NT2/D1 (cell line): ENCODE measurements around the gene HAUS7.
A peak's percentile ranks its signal among the peaks of the same experiment; 100 is the strongest.

Source experiments
- DNase-seq: peaks from one replicate; pipeline ENCODE4 v3.0.0-alpha.2; 2011; ENCODE audit warnings: low read depth, low spot score
- H3K27me3 ChIP-seq: 2 replicates; pipeline ENCODE4 v1.6.0; 2011; ENCODE audit warnings: mild to moderate bottlenecking; ENCODE audit not compliant: insufficient read length, insufficient read depth
- H3K36me3 ChIP-seq: 2 replicates; pipeline ENCODE4 v1.6.1; 2011; ENCODE audit warnings: mild to moderate bottlenecking, low read length, mixed read lengths; ENCODE audit not compliant: insufficient read depth, insufficient read length
- H3K4me1 ChIP-seq: 2 replicates; pipeline ENCODE4 v1.5.1; 2011; ENCODE audit not compliant: insufficient read depth, insufficient read length
- H3K4me3 ChIP-seq: 2 replicates; pipeline ENCODE4 v1.5.1; 2011; ENCODE audit warnings: low read depth; ENCODE audit not compliant: insufficient read length
- H3K9ac ChIP-seq: 2 replicates; pipeline ENCODE4 v1.6.0; 2011; ENCODE audit warnings: low read depth; ENCODE audit not compliant: insufficient read length
- H3K9me3 ChIP-seq: 2 replicates; pipeline ENCODE4 v1.5.1; 2011; ENCODE audit warnings: mild to moderate bottlenecking, low read length; ENCODE audit not compliant: insufficient read depth
- SUZ12 ChIP-seq: IDR thresholded peaks from 2 replicates; pipeline ENCODE4 v1.6.1; 2011; ENCODE audit not compliant: insufficient read length, insufficient read depth; ENCODE audit errors: extremely low read depth
- YY1 ChIP-seq: IDR thresholded peaks from 2 replicates; pipeline ENCODE4 v1.6.1; 2011; ENCODE audit not compliant: insufficient read length, insufficient read depth
- ZNF274 ChIP-seq: IDR thresholded peaks from 2 replicates; pipeline ENCODE4 v1.6.1; 2011; ENCODE audit warnings: mild to moderate bottlenecking, low read depth, low read length

Gene HAUS7

GRCh38 chrX:153470411-153471363 is at the start of gene HAUS7:
Gene HAUS7, minus strand, starts transcription at chrX:153470576. Its CDS starts 19 bp downstream, at chrX:153470557.
- Histone ChIP-seq H3K9me3 (no peaks in the 10 kb centered on the region), H3K36me3 (peaks cover 15% of the 10 kb centered on the region), H3K4me3 (peak within 1 kb of the TSS; percentile 58), H3K4me1 (no peaks in the 10 kb centered on the region), H3K27me3 (no peaks in the 10 kb centered on the region), H3K9ac (peak within 1 kb of the TSS; percentile 72)
- no peak for TF ChIP-seq ZNF274
- TF ChIP-seq YY1, result no peak
- no peak for TF ChIP-seq SUZ12
- peak; percentile 64 for DNase-seq

GRCh38 chrX:153519569-153520286 is 49.4 kb upstream of the HAUS7 start:
- TF ChIP-seq YY1 (no peak), ZNF274 (no peak), SUZ12 (no peak)
- peaks cover 39% of the 10 kb centered on the region for H3K27me3 ChIP-seq
- no peak overlapping the region for H3K9ac ChIP-seq
- H3K36me3 ChIP-seq, result no peaks in the 10 kb centered on the region
- H3K4me1 ChIP-seq, result no peaks in the 10 kb centered on the region
- H3K9me3 ChIP-seq, result no peaks in the 10 kb centered on the region
- H3K4me3 ChIP-seq, result no peak overlapping the region
- DNase-seq, result no peak

- no peak for DNase-seq
- Histone ChIP-seq H3K4me3 (peak overlapping the region; percentile 32), H3K9me3 (no peaks in the 10 kb centered on the region), H3K27me3 (peaks cover 41% of the 10 kb centered on the region), H3K36me3 (no peaks in the 10 kb centered on the region), H3K9ac (no peak overlapping the region), H3K4me1 (no peaks in the 10 kb centered on the region)
- TF ChIP-seq YY1, result no peak
- no peak for TF ChIP-seq ZNF274
- TF ChIP-seq SUZ12, result peak; percentile 71
Measured at GRCh38 chrX:153517946-153518834, 47.8 kb upstream of the HAUS7 start.

GRCh38 chrX:153517423-153517822 is 47.0 kb upstream of the HAUS7 start, which contains the start of gene ATP2B3:
Gene ATP2B3, plus strand, starts transcription at chrX:153517642. Its CDS starts 18,606 bp downstream, at chrX:153536248.
- Histone ChIP-seq H3K4me3 (peak within 1 kb of the TSS; percentile 32), H3K9ac (no peak within 1 kb of the TSS), H3K36me3 (no peaks in the 10 kb centered on the region), H3K4me1 (no peaks in the 10 kb centered on the region), H3K9me3 (no peaks in the 10 kb centered on the region), H3K27me3 (peaks cover 41% of the 10 kb centered on the region)
- no peak for TF ChIP-seq ZNF274
- no peak for TF ChIP-seq SUZ12
- TF ChIP-seq YY1, result no peak
- no peak for DNase-seq

GRCh38 chrX:153516073-153516472 is 45.7 kb upstream of the HAUS7 start:
- Histone ChIP-seq H3K9me3 (no peaks in the 10 kb centered on the region), H3K4me3 (no peak overlapping the region), H3K9ac (no peak overlapping the region), H3K27me3 (peaks cover 41% of the 10 kb centered on the region), H3K4me1 (no peaks in the 10 kb centered on the region), H3K36me3 (no peaks in the 10 kb centered on the region)
- TF ChIP-seq ZNF274 (no peak), SUZ12 (no peak), YY1 (no peak)
- DNase-seq, result no peak

GRCh38 chrX:153515435-153515834 is 45.1 kb upstream of the HAUS7 start:
- Histone ChIP-seq H3K4me3 (no peak overlapping the region), H3K4me1 (no peaks in the 10 kb centered on the region), H3K27me3 (peaks cover 41% of the 10 kb centered on the region), H3K9me3 (no peaks in the 10 kb centered on the region), H3K9ac (no peak overlapping the region), H3K36me3 (no peaks in the 10 kb centered on the region)
- DNase-seq, result no peak
- TF ChIP-seq SUZ12, result no peak
- no peak for TF ChIP-seq ZNF274
- no peak for TF ChIP-seq YY1
